HG03025 (cell line): ENCODE measurements around the gene CRYBB1.

Experiments used
- ATAC-seq: cut with Tn5 transposase; IDR thresholded peaks from one replicate; pipeline ENCODE4 v1.9.1; 2021; ENCODE audit warnings: mild to moderate bottlenecking, moderate library complexity; ENCODE audit not compliant: unreplicated experiment, low FRiP score

Gene CRYBB1

DNA sequence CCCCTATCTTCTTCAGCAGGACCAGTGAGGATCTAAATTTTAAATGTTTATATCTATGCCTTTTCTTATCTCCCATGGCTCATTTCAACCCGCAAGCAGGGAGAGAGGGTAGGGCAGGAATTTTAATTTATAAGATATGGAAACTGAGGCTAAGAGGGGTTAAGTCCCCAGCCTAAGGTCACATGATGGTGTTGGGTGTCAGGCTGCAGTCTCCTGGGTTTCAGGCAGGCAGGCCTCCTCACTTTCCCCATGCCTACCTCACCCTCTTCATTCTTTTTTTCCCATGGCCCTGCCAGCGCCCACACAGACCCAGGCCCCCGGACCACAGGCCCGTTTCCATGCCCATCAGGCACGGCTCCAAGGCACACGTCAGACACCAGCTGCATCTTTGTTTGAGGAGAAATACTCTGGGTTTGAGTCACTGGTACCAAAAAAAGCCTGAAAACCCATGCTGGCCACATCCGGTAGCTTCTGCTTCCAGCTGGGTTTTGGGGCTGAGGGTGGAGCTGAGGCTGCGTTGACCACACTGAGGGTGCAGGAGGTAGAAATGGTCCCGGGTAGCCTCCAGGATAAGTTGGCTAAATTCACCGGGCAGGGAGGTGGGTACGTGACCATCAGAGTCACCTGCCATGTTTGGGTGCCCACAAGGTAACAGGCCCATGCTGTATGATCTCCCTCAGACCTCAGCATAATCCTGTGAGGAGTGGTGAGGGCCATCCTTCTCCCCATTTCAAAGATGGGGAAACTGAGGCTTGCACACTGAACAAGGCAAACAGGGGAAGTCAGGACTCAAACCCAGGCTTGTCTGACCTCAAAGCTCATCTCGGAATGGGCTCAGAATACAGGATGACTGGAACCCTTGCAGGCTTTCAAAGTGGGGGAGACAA, 7.5 kb downstream of the CRYBB1 start:
- peak; percentile 74 for ATAC-seq

- ATAC-seq, result no peak
Measured at GRCh38 chr22:26609287-26609686, 8.5 kb downstream of the CRYBB1 start.

DNA sequence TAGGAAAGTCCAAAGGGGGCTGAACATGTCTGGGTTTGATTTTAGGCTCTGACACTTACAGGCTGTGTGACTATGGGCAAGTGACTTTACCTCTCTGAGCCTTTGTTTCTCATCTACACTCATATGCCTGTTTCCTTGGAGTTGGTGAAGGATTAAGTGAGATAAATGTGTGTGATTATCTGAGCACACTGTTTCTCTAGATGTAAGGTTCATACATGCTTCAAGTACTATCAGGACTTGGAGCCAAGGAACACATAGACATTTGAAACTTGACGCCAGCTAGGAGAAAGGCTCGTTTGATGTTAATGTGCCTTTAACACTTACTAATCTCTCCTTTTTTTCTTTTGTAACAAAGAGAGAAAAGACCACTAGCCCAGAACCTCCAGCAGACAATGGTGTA, 9.7 kb downstream of the CRYBB1 start:
- ATAC-seq, result no peak

GRCh38 chr22:26606611-26607010, 11.2 kb downstream of the CRYBB1 start:
- no peak for ATAC-seq

- no peak for ATAC-seq
Measured at GRCh38 chr22:26604368-26604767, 13.5 kb downstream of the CRYBB1 start.

DNA sequence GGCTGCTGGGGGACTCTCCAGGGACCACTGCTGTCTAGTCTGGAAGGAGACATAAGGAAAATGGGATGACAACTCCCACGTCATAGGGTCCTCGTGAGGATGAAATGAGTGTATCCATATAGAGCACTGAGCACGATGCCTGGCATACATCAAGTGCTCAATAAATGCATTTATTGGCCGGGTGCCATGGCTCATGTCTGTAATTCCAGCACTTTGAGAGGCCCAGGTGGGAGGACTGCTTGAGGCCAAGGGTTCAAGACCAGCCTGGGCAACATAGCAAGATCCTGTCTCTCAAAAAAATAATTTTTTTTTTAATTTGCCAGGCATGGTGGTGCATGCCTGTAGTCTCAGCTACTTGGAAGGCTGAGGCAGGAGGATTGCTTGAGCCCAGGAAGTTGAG, 15.7 kb downstream of the CRYBB1 start:
- no peak for ATAC-seq

- ATAC-seq, result no peak
Measured at GRCh38 chr22:26601726-26602125, 16.1 kb downstream of the CRYBB1 start.

DNA sequence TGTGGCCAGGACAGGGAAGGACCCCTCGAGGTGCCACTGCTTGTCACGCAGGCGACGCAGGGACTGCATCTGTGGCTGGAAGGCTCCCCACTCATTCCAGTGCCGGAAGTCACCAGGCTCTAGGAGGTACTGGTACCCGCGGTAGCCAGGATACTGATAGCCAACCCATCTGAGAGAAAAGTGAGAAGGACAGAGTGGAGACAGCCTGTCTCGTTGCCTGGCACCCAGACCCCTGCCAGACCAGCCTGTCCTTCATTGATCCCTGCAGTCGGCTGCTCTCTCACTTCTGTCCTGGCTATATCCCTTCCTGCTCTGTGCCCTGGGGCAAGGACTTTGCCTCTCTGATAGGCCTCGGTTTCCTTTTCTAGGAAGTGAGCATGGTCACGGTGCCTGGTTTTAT, 18.3 kb downstream of the CRYBB1 start:
- no peak for ATAC-seq

GRCh38 chr22:26597480-26597879, 20.3 kb downstream of the CRYBB1 start:
- ATAC-seq, result no peak

- no peak for ATAC-seq
Measured at GRCh38 chr22:26597026-26597425, 20.8 kb downstream of the CRYBB1 start.

DNA sequence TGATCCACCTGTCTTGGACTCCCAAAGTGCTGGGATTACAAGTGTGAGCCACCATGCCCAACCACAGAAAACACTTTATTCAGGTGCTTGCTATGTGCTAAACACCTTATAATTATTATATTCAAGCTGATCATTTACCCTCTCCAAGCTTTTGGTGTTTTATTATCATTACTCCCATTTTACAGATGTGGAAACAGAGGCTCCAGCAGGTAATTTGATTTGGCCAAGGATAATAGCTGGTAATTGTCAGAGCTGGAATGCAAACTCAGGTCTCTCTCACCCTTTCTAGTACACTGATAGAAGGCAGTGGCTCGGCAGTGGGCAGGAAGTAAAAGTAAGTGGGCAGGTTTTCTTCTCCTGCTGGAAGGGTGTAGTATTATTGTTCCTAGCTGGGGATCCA, 24.1 kb downstream of the CRYBB1 start:
- ATAC-seq, result no peak

GRCh38 chr22:26592421-26592891, 25.4 kb downstream of the CRYBB1 start:
- ATAC-seq, result no peak

DNA sequence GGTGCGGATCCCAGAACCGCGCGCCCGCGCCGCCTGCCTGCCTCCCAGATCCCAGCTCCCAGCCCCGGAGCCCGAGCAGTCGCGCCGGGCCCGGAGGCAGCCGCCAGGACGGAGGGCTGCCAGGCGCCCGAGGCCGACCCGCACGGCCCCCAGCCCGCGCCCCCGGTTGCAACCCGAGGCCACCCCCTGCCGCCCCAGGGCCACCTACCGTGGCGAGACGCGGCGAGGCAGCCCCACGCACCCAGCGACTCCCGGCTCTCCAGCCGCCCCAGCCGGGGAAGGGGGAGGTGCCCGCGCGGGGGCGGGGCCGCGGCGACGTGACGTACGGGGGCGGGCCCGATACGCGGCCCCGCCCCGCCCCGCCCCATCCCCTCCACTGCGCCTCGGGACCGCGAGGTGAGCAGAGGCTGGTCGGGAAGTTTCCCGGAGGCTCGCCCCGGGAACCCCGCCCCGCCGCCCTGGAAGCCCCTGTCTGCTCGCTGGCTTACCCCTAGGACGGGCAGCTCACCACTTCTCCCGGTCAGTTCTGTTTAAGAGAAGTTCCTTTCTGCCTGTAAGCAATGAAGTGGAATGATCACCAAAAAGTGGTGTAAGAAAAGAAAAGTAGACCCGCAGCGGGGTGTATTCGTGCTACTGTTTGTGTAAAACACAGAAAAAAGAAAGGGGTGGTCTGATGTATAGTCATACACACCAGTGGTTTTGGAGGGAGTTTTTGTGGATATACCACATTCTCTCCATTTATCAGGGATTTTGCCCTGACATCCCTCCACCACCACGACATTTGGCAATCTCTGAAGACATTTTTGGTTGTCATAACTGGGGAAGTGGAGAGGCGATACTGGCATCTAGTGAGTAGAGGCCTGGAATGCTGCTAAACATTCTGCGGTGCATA, 27.7 kb downstream of the CRYBB1 start, which contains the start of gene TPST2:
Gene TPST2, minus strand, starts transcription at position 288 of the 892 bp plus-strand sequence. CDS start 48,502 bp downstream, outside the sequence.
- ATAC-seq, result peak; percentile 52

GRCh38 chr22:26589367-26589844, 28.4 kb downstream of the CRYBB1 start:
- peak; percentile 19 for ATAC-seq

DNA sequence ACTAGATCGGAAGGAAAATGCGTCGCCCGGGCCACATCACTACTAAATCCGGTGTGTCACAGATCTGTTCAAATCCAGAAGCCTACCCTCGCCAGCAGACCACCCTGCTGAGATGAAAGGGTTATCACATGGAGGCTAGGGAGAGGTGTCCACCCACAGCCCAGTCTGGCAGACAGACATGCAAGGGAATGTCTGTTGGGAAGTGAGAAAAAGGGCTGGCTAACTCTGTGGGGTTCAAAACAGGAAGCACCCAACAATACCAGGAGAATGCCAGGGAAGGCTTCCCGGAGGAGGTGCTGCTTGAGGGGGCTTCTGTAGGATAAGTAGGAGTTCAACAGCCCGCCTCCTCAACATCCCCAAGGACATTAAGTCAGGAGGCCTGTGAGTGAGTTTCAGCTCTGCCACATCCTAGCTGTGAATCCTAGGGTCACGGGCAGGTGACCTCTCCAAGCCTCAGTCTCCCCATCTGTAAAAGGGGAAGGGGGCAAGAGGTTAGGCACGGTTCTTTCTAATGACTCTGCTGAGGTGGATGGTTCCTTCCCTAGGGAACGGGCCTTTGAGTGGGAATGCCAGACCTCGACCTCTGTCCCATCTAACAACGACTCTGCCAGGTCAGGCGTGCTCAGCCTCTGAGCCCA, 29.0 kb downstream of the CRYBB1 start:
- ATAC-seq, result no peak

DNA sequence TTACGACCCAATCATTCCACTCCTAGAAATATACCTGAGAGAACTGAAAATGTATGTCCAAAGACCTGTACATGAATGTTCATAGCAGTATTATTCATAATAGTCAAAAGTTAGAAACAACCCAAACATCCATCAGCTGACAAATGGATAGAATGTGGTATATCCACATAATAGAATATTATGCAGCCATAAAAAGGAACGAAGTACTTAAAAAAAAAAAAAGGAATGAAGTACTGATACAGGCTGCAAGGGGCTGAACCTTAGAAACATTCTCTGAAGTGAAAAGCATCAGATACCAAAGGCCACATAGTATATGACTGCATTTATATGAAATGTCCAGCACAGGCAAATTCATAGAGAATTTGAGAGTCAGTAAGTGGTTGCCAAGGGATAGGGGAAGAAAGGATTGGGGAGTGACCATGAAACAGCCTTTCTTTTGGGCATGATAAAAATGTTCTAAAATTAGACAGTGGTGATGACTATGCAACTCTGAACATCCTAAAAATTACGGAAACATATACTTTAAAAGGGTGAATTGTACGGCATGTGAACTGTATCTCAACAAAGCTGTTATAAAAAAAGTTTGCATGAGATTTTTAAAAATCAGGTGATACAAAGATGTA, 29.7 kb downstream of the CRYBB1 start:
- no peak for ATAC-seq

GRCh38 chr22:26586556-26587325, 31.1 kb downstream of the CRYBB1 start:
- no peak for ATAC-seq

DNA sequence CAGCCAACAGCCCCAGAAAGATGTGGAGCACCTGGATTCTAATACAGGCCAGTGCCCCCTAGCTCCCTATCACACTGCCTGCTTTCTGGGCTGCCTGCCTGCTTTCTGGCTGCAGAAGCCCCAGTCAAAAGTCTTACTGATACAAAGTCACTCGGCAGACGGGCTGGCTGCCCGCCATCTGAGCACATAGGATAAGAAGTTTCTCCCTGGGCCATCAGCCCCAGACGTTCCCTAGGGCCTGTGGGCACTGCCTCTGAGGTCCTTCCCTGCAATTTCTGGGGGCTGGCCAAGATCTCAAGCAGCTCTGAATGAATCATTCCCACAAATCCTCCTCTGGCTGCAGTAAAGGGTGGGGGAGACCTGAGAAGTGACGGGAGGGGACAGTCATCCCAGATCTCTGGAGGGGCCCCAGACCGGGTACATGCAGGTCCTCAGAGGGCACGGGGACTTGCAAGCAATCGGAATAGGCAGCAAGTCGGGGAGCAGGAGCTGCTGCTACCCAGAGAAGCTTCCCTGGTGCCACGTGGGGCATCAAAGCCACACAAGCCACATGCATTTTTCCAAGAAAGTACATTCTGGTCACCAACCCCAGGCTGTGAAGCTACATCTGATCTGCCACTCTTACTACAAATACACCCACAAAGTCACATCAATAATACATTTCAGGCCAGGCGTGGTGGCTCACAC, 32.6 kb downstream of the CRYBB1 start:
- ATAC-seq, result no peak

GRCh38 chr22:26584010-26584409, 33.8 kb downstream of the CRYBB1 start:
- no peak for ATAC-seq
